K562 (cell line): Measurements from ENCODE around the gene HTR2A. TPM values are rescaled to one million over a fixed set of nuclear protein-coding genes. Genes with fewer than 3 reads are reported as not detected.

Experiments
- ATAC-seq: fragments of 200-7000 bp; cut with Tn5 transposase; 3 replicates; pipeline ENCODE4 v1.9.1; 2020; ENCODE audit warnings: moderate library complexity
- BruUV-seq: library from RNA; stranded (reverse); fragments of 400-500 nt; replicated peaks from 2 replicates; lab custom pipeline; 2021; lab: Mats Ljungman, UMichigan
- CTCF ChIA-PET: fragments of 300-600 bp; formaldehyde crosslinking; extraction: SDS; loops from one replicate; lab custom pipeline; 2021; ENCODE audit warnings: low intra/inter-chr PET ratio; lab: Yijun Ruan, JAX
- POLR2A ChIA-PET: fragments of 300-600, 350-650 bp; sonication (Branson Sonifier 250); formaldehyde crosslinking; extraction: SDS; loops from one replicate; lab custom pipeline; 2021; ENCODE audit warnings: antibody characterized with exemption, inconsistent platforms; lab: Yijun Ruan, JAX
- DNase-seq, 4 experiments: peaks; one replicate each; pipeline versions ENCODE4 v3.0.0 to v3.0.0-alpha.2; 2011 to 2018; ENCODE audit warnings: low spot score in 3 of 4, mixed read lengths in 3 of 4; ENCODE audit errors: extremely low read depth in 1 of 4
- FAIRE-seq: peaks from 2 replicates; lab custom pipeline; 2011; peaks lifted over from hg19 to GRCh38; lab: Jason Lieb, UNC
- H2AFZ ChIP-seq: 2 replicates; pipeline ENCODE4 v1.6.0; 2011; ENCODE audit warnings: low read depth, low read length, control low read depth, inconsistent platforms
- H3K27ac ChIP-seq: fragments of 200-600 bp; 3 replicates; pipeline ENCODE4 v1.8.0; 2011; ENCODE audit warnings: low read depth, mild to moderate bottlenecking, control low read depth, inconsistent platforms, low read length, moderate library complexity, mixed read lengths; ENCODE audit errors: extremely low read depth
- H3K27me3 ChIP-seq, 2 experiments: fragments of 300-600 bp in 1 of 2; 2 replicates in 1 of 2; 3 replicates in 1 of 2; pipeline versions ENCODE4 v1.6.0 to v1.8.0; 2011; ENCODE audit warnings: inconsistent platforms in 2 of 2, low read length in 2 of 2, mild to moderate bottlenecking in 1 of 2, mixed read lengths in 1 of 2, moderate library complexity in 1 of 2; ENCODE audit not compliant: control insufficient read depth in 2 of 2, insufficient read depth in 2 of 2
- H3K36me3 ChIP-seq: fragments of 300-600 bp; 3 replicates; pipeline ENCODE4 v1.8.0; 2011; ENCODE audit warnings: mild to moderate bottlenecking, low read length, inconsistent platforms; ENCODE audit not compliant: control insufficient read depth, insufficient read depth
- H3K4me1 ChIP-seq, 2 experiments: fragments of 200-600 bp in 1 of 2; replicated peaks in 1 of 2; 2 replicates in 1 of 2; 3 replicates in 1 of 2; pipeline versions ENCODE4 v1.5.1 to v1.8.0; 2011; ENCODE audit warnings: inconsistent platforms in 2 of 2, low read length in 2 of 2, mild to moderate bottlenecking in 1 of 2, mixed read lengths in 1 of 2, moderate library complexity in 1 of 2; ENCODE audit not compliant: control insufficient read depth in 2 of 2, insufficient read depth in 2 of 2
- H3K4me2 ChIP-seq: 2 replicates; pipeline ENCODE4 v1.6.1; 2011; ENCODE audit warnings: low read length, control low read depth, inconsistent platforms, mixed read lengths; ENCODE audit not compliant: insufficient read depth
- H3K4me3 ChIP-seq: fragments of 200-600 bp; sonication (generic), shearing (Covaris generic); 2 replicates; pipeline ENCODE4 v1.5.1; 2016; ENCODE audit warnings: control low read depth, inconsistent platforms
- H3K79me2 ChIP-seq: fragments of 200-600 bp; 3 replicates; pipeline ENCODE4 v1.8.0; 2011; ENCODE audit warnings: low read length, inconsistent platforms; ENCODE audit not compliant: control insufficient read depth, insufficient read depth
- H3K9ac ChIP-seq, 2 experiments: 2 replicates each; pipeline versions ENCODE4 v1.6.0 to v1.6.1; 2011; ENCODE audit warnings: low read depth in 2 of 2, low read length in 2 of 2, control low read depth in 1 of 2, inconsistent platforms in 1 of 2, mild to moderate bottlenecking in 1 of 2, mixed read lengths in 1 of 2; ENCODE audit not compliant: insufficient read depth in 1 of 2
- H3K9me1 ChIP-seq: one replicate; pipeline ENCODE4 v1.6.0; 2011; ENCODE audit warnings: inconsistent platforms, mild to moderate bottlenecking, low read length, moderate library complexity; ENCODE audit not compliant: control insufficient read depth, insufficient read depth
- H3K9me3 ChIP-seq: replicated peaks from 2 replicates; pipeline ENCODE4 v1.5.1; 2011; ENCODE audit warnings: low read depth, low read length, inconsistent platforms; ENCODE audit not compliant: control insufficient read depth, insufficient read depth
- H4K20me1 ChIP-seq: replicated peaks from 2 replicates; pipeline ENCODE4 v1.6.1; 2011; ENCODE audit warnings: low read length, inconsistent platforms, mixed read lengths; ENCODE audit not compliant: control insufficient read depth, insufficient read depth
- ARHGAP35 ChIP-seq: fragments of 450-650 bp; IDR thresholded peaks from 2 replicates; pipeline ENCODE4 v1.6.1; 2018; ENCODE audit not compliant: partially characterized antibody
- ILK ChIP-seq: fragments of 450-650 bp; IDR thresholded peaks from 2 replicates; pipeline ENCODE4 v1.6.1; 2016; ENCODE audit warnings: missing genetic modification characterization, low read depth, mild to moderate bottlenecking, missing compliant biosample characterization, moderate library complexity, borderline replicate concordance
- KDM5B ChIP-seq: fragments of 200-600 bp; sonication (generic); IDR thresholded peaks from 2 replicates; pipeline ENCODE4 v1.6.1; 2012; ENCODE audit warnings: low read depth, mild to moderate bottlenecking, moderate library complexity, low read length, control low read depth, inconsistent platforms; ENCODE audit not compliant: insufficient replicate concordance
- ZNF174 ChIP-seq: fragments of 250-450 bp; sonication (Bioruptor Pico); IDR thresholded peaks from 2 replicates; pipeline ENCODE4 v1.4.0; 2020; ENCODE audit warnings: mild to moderate bottlenecking
- ZNF766 ChIP-seq: fragments of 200-800 bp; sonication (Bioruptor generic); conservative IDR thresholded peaks from 2 replicates; pipeline ENCODE4 v1.6.1; 2016; ENCODE audit warnings: missing genetic modification characterization, missing compliant biosample characterization
- WGBS: fragments of 100-300 bp; shearing (Covaris generic); methylation state at CpG from one replicate; pipeline ENCODE4 v1.1.6; 2016; ENCODE audit warnings: low coverage, mixed read lengths; ENCODE audit not compliant: insufficient coverage; ENCODE audit errors: missing lambda C conversion rate; 5-methylcytosine and 5-hydroxymethylcytosine counted together
- in situ Hi-C: fragments of 300-500 bp; cut with MboI; formaldehyde crosslinking; loops from 4 replicates; pipeline ENCODE4 v1.15.0; 2018; ENCODE audit warnings: inconsistent platforms, mixed read lengths
- intact Hi-C: fragments of 100-400 bp; cut with micrococcal nuclease; formaldehyde crosslinking; loops from 2 replicates; pipeline ENCODE4 v1.14.2; 2022
- polyA plus RNA-seq, 8 experiments: library from polyadenylated mRNA; depleted of rRNA in 4 of 8; stranded (reverse) in 5 of 8; unstranded in 3 of 8; fragments of >200 nt; fragmentation: Nextera tagmentation in 2 of 8; fragmentation: Illumina TruSeq in 1 of 8; extraction: Ambion mirVana in 2 of 8; extraction: Trizol in 1 of 8; gene quantifications; 2 replicates each; pipeline versions ENCODE4 v1.2.1 to v1.2.3, GENCODE V29; 2011 to 2014; ENCODE audit warnings: inconsistent platforms in 1 of 8, missing spikeins in 1 of 8
- total RNA-seq, 7 experiments: library from RNA; depleted of rRNA in 6 of 7; stranded (reverse); fragments of >200 nt in 6 of 7; fragmentation: Illumina TruSeq in 2 of 7; extraction: Trizol in 2 of 7; gene quantifications; 2 replicates each; pipeline versions ENCODE4 v1.2.1 to v1.2.3, GENCODE V29; 2011 to 2021; ENCODE audit warnings: low replicate concordance in 1 of 7
- TF ChIP-seq, protein P1 (sequence below): fragments of 450-650 bp; IDR thresholded peaks from 2 replicates; pipeline ENCODE4 v1.6.1; 2016
- TF ChIP-seq, protein P2 (sequence below): sonication (generic); formaldehyde crosslinking; IDR thresholded peaks from 2 replicates; pipeline ENCODE4 v1.8.0; 2023; ENCODE audit warnings: mild to moderate bottlenecking, missing genetic modification reagents
- TF ChIP-seq, protein P3 (sequence below): fragments of 200-800 bp; sonication (Bioruptor generic); IDR thresholded peaks from 2 replicates; pipeline ENCODE4 v1.6.1; 2017; ENCODE audit warnings: missing genetic modification characterization, missing compliant biosample characterization
- TF ChIP-seq, protein P4 (sequence below): fragments of 450-650 bp; formaldehyde crosslinking; IDR thresholded peaks from 2 replicates; pipeline ENCODE4 v1.4.0; 2020; ENCODE audit warnings: mild to moderate bottlenecking, mixed read lengths
- TF ChIP-seq, protein P5 (sequence below): sonication (generic); formaldehyde crosslinking; IDR thresholded peaks from 2 replicates; pipeline ENCODE4 v1.8.1; 2023; ENCODE audit warnings: mild to moderate bottlenecking, missing genetic modification reagents
- TF ChIP-seq, protein P6 (sequence below): fragments of 250-450 bp; sonication (Bioruptor Pico); IDR thresholded peaks from 2 replicates; pipeline ENCODE4 v1.5.1; 2021; ENCODE audit warnings: mild to moderate bottlenecking

The HTR2A gene
- total and polyA plus RNA-seq, 9 of the 15 experiments (the other 6 are each of a cell fraction or from before 2014, with no cell fraction given), result not detected

DNA sequence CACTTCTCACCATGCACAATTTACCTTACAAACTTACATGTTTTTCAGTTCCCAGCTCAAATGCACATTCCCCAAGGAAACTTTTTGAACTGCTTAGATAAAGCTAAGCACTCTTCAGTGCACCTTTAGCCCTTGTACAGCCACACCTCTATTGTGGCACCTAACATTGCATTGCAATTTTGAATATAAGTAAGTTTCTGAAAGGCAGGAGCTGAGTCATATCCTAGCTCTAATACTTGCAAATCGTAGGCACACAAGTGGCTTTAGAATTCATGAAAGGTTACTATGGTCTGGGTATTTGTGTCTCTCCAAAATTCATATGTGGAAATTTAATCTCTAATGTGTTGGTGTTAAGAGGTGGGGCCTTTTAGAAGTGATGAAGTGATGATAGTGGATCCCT is 95.0 kb downstream of the HTR2A start:
- H3K9ac ChIP-seq, result no peak overlapping the region
- intact Hi-C loops (no loop called here), in situ Hi-C loops (no loop called here)
- no peak for DNase-seq
- no peaks in the 10 kb centered on the region for H3K9me1 ChIP-seq
- ATAC-seq, result no peak
- H3K27me3 ChIP-seq, result peaks cover 0 to 7% of the 10 kb centered on the region in 2 experiments; a peak in 1 of 5 replicates
- H3K79me2 ChIP-seq, result peaks cover 5% of the 10 kb centered on the region
- no peak overlapping the region for H3K4me2 ChIP-seq
- WGBS, result 0% methylated on average over 1 of the region's 1 CpG
- no peak for FAIRE-seq
- CTCF ChIA-PET, result no interaction called here
- no peaks in the 10 kb centered on the region for H3K9me3 ChIP-seq
- H4K20me1 ChIP-seq, result no peaks in the 10 kb centered on the region
- H3K36me3 ChIP-seq, result no peaks in the 10 kb centered on the region
- H2AFZ ChIP-seq, result no peak overlapping the region
- no peak overlapping the region for H3K4me3 ChIP-seq
- H3K27ac ChIP-seq, result no peak overlapping the region
- no TSS peak for BruUV-seq
- POLR2A ChIA-PET, result no interaction called here
- H3K4me1 ChIP-seq, result peaks cover 6 to 11% of the 10 kb centered on the region in 2 experiments; a peak in 3 of 5 replicates
- TF ChIP-seq ZNF766 (CRISPR knock-in tag) (no peak), ILK (no peak), ARHGAP35 (no peak), KDM5B (no peak), ZNF174 (no peak)
- TF ChIP-seq, protein P1, sequence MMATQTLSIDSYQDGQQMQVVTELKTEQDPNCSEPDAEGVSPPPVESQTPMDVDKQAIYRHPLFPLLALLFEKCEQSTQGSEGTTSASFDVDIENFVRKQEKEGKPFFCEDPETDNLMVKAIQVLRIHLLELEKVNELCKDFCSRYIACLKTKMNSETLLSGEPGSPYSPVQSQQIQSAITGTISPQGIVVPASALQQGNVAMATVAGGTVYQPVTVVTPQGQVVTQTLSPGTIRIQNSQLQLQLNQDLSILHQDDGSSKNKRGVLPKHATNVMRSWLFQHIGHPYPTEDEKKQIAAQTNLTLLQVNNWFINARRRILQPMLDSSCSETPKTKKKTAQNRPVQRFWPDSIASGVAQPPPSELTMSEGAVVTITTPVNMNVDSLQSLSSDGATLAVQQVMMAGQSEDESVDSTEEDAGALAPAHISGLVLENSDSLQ, result no peak
- TF ChIP-seq, protein P2, sequence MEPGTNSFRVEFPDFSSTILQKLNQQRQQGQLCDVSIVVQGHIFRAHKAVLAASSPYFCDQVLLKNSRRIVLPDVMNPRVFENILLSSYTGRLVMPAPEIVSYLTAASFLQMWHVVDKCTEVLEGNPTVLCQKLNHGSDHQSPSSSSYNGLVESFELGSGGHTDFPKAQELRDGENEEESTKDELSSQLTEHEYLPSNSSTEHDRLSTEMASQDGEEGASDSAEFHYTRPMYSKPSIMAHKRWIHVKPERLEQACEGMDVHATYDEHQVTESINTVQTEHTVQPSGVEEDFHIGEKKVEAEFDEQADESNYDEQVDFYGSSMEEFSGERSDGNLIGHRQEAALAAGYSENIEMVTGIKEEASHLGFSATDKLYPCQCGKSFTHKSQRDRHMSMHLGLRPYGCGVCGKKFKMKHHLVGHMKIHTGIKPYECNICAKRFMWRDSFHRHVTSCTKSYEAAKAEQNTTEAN (CRISPR knock-in tag), result no peak
- TF ChIP-seq, protein P3, sequence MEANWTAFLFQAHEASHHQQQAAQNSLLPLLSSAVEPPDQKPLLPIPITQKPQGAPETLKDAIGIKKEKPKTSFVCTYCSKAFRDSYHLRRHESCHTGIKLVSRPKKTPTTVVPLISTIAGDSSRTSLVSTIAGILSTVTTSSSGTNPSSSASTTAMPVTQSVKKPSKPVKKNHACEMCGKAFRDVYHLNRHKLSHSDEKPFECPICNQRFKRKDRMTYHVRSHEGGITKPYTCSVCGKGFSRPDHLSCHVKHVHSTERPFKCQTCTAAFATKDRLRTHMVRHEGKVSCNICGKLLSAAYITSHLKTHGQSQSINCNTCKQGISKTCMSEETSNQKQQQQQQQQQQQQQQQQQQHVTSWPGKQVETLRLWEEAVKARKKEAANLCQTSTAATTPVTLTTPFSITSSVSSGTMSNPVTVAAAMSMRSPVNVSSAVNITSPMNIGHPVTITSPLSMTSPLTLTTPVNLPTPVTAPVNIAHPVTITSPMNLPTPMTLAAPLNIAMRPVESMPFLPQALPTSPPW, result no peak
- TF ChIP-seq, protein P4, sequence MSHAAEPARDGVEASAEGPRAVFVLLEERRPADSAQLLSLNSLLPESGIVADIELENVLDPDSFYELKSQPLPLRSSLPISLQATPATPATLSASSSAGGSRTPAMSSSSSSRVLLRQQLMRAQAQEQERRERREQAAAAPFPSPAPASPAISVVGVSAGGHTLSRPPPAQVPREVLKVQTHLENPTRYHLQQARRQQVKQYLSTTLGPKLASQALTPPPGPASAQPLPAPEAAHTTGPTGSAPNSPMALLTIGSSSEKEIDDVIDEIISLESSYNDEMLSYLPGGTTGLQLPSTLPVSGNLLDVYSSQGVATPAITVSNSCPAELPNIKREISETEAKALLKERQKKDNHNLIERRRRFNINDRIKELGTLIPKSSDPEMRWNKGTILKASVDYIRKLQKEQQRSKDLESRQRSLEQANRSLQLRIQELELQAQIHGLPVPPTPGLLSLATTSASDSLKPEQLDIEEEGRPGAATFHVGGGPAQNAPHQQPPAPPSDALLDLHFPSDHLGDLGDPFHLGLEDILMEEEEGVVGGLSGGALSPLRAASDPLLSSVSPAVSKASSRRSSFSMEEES (CRISPR knock-in tag), result no peak
- TF ChIP-seq, protein P5, sequence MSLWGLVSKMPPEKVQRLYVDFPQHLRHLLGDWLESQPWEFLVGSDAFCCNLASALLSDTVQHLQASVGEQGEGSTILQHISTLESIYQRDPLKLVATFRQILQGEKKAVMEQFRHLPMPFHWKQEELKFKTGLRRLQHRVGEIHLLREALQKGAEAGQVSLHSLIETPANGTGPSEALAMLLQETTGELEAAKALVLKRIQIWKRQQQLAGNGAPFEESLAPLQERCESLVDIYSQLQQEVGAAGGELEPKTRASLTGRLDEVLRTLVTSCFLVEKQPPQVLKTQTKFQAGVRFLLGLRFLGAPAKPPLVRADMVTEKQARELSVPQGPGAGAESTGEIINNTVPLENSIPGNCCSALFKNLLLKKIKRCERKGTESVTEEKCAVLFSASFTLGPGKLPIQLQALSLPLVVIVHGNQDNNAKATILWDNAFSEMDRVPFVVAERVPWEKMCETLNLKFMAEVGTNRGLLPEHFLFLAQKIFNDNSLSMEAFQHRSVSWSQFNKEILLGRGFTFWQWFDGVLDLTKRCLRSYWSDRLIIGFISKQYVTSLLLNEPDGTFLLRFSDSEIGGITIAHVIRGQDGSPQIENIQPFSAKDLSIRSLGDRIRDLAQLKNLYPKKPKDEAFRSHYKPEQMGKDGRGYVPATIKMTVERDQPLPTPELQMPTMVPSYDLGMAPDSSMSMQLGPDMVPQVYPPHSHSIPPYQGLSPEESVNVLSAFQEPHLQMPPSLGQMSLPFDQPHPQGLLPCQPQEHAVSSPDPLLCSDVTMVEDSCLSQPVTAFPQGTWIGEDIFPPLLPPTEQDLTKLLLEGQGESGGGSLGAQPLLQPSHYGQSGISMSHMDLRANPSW (CRISPR knock-in tag), result no peak
- TF ChIP-seq, protein P6, sequence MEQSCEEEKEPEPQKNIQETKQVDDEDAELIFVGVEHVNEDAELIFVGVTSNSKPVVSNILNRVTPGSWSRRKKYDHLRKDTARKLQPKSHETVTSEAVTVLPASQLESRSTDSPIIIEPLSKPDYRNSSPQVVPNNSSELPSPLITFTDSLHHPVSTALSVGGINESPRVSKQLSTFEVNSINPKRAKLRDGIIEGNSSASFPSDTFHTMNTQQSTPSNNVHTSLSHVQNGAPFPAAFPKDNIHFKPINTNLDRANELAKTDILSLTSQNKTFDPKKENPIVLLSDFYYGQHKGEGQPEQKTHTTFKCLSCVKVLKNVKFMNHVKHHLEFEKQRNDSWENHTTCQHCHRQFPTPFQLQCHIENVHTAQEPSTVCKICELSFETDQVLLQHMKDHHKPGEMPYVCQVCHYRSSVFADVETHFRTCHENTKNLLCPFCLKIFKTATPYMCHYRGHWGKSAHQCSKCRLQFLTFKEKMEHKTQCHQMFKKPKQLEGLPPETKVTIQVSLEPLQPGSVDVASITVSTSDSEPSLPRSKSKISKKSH (CRISPR knock-in tag), result no peak
